Retina (tissue), 1 donor: ENCODE measurements around the gene UFSP2.
"Not testable (repeated sequence)": the region's sequence is repeated elsewhere in the genome, so short reads cannot be mapped to it uniquely, and the experiment has no call there.

Experiments used
- DNase-seq: peaks from one replicate; pipeline ENCODE4 v3.0.0-alpha.2; 2016

Gene UFSP2

DNA sequence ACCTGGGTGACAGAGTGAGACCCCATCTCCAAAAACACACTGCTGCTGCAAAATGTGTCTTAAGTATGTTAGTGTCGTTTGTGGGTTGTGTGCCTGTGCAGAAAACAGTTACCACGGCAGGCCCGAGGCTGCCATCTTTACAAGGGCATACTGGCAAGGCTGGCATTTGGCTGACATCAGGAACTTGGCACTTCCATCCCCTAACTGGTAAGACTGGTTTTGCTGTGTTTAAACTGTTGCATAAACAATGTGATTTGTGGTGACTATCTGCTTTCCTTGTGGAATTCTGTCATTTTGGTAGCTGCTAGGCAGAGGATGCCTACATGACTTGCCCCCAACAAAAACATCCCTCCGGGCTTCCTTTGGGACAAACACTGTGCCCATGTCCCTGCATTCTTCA is 42.3 kb downstream of the UFSP2 start:
- DNase-seq, result no peak

DNA sequence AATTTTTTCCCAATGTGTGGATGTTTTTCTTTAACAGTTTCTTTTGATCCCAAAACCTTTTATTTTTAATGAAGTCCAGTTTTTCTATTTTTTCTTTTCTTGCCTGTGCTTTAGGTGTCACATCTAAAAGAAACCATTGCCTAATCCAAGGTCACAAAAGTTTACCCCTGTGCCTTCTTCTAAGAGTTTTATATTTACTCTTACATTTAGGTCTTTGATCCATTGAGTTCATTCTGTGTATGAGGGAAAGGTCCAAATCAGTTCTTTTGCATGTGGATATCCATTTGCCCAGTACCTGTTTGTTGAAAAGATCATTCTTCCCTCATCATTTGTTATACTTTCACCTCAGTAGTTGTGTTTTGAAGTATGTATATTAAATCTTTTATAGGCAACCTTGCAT is 43.0 kb downstream of the UFSP2 start:
- no peak for DNase-seq

DNA sequence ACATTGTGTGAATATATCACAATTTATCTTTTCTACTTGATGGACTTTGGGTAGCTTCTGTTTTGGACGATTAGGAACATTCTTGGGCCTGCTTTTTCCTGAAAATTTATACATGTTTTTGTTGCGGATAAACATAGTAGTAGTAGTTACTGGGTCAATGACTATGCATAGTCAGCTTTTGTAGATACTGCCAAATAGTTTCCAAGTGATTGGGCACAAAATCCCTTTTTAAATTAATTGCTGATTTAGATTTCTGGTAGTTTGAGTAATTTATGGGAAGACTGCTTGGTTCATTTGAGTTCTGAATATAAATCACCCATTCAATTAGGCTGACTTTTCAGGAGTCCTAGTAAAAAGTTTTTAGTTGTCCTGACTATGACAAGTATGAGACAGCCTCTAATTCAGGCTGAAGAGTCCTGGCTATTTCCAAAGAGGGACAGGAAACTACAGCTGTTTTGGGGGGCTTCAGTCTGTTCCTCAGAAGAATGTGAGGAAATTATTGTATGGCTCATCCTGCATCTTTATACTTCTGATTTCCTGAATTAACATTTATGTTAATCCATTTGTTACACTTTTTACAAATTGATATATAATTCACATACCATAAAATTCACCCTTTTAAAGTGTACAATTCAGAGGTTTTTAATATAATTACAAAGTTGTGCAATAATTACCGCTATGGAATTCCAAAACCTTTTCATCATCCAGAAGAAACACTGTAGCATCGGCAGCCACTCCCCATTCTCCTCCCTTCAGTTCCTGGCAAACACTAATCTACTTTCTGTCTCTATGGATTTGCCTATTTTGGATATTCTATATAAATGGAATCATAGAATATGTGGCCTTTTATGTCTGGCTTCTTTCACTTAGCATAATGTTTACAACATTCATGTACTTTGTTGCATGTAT is 44.2 kb downstream of the UFSP2 start:
- DNase-seq, result no peak

DNA sequence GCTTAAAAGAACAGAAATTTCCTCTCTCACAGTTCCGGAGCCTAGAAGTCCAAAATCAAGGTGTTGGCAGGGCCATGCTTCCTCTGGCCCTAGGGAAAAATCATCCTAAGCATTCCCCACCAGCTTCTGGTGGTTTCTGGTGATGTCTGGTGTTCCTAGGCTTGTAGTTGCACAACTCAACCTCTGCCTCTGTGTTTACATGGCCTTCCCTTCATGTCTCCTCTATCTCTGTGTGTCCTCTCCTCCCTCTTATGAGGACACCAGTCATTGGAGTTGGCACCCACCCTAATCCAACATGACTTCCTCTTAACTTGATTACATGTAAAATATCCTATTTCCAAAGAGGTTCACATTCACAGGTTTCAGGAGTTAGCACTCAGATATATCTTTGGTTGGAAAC is 45.4 kb downstream of the UFSP2 start:
- DNase-seq, result no peak

DNA sequence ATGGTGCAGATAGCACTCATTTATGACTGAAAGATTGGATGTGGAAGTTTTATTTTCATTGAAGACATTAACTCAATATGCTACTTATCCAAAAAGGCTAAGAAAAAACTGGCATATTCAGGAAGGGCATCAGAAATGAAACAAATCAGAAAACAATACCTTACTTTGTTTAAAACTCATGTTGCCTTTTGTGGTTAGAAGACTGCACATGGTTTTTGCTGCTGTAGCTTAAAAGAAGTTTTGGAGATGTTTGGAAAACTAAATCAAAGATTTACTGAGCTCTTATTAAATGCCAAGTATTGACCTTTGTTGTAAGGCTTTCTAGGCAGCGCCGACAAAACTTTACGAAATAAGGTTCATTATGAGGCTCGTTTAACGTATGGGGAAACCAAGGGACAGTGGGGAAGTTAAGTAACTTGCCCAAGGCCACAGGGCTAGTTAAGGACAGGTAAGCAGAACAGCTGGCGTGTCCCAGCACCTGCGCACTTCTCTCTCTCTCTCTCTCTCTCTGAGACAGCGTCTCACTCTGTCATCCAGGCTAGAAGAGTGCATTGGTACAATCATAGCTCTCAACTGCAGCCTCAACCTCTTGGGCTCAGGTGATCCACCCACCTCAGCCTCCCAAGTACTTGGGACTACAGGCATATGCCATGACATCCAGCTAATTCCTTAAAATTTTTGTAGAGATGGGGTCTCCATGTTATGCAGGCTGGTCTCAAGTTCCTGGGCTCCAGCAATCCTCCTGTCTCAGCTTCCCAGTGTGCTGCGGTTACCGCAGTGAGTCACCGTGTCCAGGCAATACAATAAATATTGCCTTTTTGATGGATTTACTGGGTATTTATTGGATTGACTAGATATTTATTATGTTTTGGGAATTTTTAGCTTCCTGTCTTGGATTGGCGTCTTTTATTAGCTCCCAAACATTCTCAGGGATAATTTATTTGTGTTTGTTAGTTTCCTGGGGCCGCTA is 46.2 kb downstream of the UFSP2 start:
- no peak for DNase-seq

DNA sequence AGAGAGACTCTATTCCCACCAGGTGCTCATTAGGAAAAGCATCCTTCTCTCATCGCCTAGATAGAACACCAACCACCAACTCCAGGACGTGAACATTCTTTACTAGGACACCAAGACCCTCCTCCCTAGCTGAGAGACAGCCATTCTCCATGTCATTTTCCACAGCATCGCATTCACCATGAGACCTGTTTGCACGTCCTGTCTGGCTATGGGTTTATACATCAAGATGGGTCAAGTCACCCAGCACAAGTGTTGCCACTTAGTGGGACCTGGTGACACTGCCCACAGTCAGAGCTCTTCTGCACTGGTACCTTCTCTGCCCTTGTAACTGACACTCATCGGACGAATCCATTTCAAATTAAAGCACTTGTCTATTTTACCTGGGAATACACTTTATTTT is 47.5 kb downstream of the UFSP2 start:
- no peak for DNase-seq

DNA sequence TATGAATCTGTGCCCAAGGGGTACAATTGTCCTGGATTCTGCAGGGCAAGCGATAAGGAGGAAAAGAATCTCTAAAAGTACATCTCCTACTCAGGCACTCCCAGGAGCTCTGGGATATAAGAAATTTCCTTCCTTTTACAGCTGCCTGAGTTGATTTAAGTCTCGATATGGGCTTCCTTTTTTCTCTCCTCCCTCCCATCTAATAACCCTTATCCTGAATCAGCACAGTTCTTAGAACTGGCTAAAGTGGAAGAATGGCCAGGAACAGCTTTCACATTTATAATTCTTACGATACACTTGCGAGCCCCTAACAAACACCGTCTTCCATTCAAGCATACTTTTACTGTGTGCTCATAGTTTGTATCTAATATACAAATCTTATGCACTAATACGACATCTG is 51.2 kb downstream of the UFSP2 start:
- no peak for DNase-seq

- no peak for DNase-seq
These were observed 51.7 kb downstream of the UFSP2 start for GRCh38 chr4:185374027-185374426.

DNA sequence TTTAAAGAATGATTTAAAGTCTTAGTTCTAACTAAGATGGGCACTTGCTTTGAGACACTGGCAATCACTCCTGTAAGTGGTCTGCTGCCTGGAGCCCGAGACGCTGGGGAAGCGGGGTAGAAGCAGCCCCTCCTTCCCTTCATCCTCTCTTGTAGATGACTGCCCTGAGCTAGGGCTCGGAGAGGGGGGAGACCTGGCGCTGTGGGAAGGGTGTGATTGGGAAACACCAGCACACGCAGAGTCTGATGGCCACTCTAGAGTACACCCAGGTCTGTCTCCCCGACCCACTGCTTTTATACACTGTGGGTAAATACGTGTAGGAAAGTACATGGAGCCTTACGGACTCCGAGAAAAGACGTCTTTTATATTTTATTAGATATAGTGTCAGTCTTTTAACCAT is 54.1 kb downstream of the UFSP2 start:
- DNase-seq, result no peak

DNA sequence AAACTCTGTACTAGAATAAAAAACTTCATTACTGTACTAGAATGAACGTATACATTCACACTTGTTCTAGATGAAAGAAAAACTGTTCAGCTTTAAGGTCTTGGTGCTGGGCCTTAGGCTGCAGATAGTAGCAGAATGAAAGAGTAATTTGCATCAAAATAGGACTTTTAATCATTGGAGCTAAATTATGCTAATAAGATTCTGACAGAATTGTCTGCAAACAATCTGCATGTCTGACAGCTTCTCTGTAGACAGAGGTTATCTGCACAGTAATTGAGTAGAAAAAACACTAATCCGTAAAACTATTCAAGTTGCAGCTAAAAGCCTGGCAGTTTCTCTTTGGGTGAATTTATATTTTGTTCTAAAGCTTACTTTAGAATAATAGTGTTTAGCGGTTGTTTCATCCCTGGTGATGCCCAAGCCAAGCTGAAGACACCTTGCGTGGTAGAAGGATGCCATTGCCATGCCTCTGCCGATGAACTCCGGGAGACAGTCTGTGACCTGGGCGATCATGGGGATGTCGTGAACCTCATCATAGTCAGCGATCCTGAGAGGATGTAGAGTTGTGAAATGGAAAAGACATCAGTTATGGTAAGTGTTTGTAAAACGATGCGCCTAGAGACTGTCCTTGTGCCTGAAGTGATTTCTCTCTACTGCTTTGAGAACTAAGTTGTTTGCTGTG is 55.4 kb downstream of the UFSP2 start:
- DNase-seq, result no peak

DNA sequence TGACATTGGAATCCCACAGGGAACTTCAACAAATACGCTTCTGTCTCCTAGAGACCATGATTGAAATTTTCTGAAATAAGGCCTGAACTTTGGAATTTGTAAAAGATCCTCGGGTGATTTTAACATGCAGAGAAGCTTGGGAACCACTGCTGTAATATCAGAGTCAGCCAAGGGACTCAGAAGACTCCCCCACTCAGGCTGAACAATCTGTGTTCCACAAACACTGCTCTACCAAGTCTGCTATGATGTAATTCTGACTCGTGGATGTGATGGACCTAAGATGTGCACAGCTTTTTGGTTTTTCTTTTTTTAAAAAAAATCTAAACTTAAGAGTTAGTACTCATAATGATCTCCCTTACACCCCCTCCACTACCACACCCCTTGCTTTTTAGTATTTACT is 56.0 kb downstream of the UFSP2 start:
- DNase-seq, result no peak

DNA sequence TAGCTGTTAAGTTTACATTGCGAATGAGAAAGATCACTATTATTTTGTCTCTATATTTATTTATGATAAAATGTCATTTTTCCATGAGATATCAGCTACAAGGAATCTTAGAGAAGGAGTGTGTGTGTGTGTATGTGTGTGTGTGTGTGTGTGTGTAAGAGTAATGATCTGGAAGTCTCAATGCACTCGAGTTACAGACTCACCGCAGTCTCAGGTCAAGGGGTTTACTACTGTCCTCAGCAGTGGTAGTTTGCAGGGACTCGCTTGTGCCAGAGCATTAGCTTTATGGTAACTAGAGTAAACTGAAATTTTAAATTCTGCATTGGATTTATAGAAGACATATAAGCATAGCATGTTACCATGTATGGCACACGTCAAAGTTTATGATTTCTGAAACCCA is 60.9 kb downstream of the UFSP2 start:
- no peak for DNase-seq

GRCh38 chr4:185363251-185363650 is 62.5 kb downstream of the UFSP2 start:
- DNase-seq, result no peak

- not testable (repeated sequence) for DNase-seq
These were observed 63.2 kb downstream of the UFSP2 start for GRCh38 chr4:185362570-185362969.

DNA sequence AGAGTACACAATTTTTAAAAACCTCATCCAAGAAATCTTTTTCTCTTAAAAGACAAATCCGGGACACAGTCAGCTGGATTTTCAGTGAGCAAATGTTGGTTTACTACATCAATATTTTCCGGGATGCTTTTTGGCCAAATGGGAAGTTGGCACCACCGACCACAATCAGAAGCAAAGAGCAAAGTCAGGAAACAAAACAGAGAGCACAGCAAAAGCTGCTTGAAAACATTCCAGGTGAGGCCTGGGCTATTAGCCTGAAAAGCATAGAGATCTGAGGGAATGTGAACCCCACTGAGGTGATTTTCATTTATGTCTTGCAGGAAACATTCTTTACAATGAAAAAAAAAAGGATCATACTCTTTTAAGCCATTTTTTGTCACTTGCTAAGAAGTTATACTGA is 63.9 kb downstream of the UFSP2 start:
- no peak for DNase-seq

DNA sequence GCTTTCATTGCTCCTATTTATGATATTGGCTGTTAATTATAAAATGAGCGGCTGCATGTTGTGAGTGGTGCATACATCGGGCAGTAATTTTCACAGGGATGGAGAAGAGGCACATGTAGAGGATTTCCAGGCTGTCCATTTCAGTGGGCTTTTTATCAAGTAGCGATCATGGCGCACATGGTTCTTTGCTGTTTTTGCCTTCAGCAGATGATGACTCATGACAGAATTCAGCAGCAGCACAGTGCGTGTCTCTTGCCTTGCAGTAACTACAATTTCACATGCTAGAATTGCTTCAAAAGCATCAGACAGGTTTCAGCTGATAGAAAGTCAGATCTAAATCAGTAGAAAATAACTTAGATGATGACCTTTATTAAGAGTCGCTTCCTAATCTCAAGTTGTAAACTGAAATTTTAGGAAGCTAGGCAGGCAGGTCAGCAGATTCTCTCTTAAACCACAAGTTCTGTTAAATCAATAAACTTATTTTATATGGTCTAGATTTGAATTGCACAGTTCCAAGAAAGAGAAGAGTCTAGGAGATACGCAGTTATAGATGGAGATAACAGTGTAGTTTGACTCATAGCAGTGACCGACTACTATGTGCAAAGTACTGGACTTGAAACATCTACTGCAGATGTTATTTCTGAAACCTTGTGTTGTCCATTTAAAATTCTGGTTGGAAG is 65.9 kb downstream of the UFSP2 start:
- no peak for DNase-seq

GRCh38 chr4:185358959-185359358 is 66.8 kb downstream of the UFSP2 start:
- DNase-seq, result no peak

DNA sequence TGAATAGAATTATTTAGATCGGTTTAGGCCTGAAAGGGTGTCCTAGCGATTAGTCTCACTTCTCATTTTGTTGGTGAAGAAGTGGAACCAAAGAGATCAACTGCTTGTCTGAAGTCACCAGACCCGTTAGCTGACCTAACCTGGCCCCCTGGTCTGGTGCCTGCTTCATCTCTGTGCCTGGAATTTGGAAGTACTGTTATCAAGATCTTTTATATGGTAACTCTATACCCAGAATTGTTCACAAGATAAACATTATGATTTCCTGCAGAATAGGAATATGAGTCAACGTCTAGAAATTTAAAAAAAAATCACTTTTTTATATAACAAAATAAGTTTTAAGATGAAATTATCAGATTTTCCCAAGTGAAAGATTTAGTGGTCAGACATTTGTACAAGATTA is 67.2 kb downstream of the UFSP2 start:
- no peak for DNase-seq

GRCh38 chr4:185357733-185358440 is 67.9 kb downstream of the UFSP2 start:
- no peak for DNase-seq

DNA sequence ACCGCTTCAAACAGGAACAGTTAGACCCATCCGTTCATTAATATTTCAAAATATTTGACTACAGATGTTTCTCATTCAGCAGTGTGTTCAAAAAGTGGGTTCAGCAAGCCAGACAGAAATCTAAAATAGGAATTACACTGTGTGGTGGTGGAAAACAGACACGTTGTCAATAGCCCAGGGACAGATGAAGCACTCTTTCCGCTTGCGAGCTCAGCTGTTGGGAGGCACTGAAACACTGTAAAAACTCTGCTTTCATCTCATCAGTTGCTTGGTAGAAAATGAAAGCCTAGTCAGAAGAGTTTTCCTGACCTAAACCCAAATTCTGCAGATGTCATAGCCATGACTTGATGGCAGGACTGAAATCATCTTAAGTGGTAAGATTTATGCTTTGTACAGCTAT is 68.6 kb downstream of the UFSP2 start:
- no peak for DNase-seq

DNA sequence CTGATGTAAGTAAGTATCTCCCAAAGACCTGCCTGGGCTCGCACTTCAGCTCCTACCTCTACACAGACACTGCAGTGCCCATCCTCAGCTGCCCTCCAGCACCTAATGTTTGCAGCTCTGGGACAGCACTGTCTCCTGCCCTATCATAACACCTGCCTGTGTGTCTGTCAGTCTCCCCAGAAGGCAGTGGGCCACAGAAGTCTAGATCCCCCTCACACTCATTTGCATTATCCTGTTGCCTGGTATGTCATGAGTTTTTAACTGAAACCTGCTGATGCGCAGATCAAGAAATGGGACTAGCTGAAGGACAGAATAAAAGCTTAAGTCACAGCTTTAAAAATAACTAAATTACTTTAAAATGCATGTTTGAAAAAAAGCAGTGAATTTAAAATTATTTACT is 73.0 kb downstream of the UFSP2 start:
- no peak for DNase-seq

DNA sequence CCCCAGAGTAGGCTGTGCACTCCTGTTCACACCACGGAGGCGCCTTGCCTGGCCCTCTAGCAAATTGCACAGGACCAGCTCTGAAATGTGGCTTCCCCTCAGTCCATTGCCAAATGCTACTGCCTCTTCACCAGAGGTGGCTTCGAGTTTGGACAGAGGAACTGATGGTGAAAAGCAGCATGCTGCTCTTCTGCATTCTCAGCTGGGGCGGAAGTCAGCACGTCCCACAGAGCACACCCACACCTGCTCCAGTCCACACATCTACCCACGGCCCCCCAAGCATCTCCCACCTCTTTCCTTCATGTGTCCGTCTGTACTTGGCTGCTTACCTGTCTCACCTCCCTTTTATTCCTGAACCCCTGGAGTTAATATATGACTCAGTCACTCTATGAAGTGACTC is 73.6 kb downstream of the UFSP2 start:
- no peak for DNase-seq
